HG03520 (cell line): ENCODE measurements around the gene TNNC2.

ENCODE experiments used
- ATAC-seq: cut with Tn5 transposase; IDR thresholded peaks from one replicate; pipeline ENCODE4 v1.9.1; 2021; ENCODE audit warnings: mild to moderate bottlenecking, moderate library complexity; ENCODE audit not compliant: unreplicated experiment

TNNC2 gene

GRCh38 chr20:45782890-45783289, 44.2 kb downstream of the TNNC2 start:
- no peak for ATAC-seq

- no peak for ATAC-seq
Observed at GRCh38 chr20:45781391-45781931, 45.7 kb downstream of the TNNC2 start.

- no peak for ATAC-seq
Observed at GRCh38 chr20:45780159-45780558, 47.0 kb downstream of the TNNC2 start.

GRCh38 chr20:45779011-45779915, 47.8 kb downstream of the TNNC2 start:
- ATAC-seq: no peak

- ATAC-seq: no peak
Observed at GRCh38 chr20:45776931-45777330, 50.2 kb downstream of the TNNC2 start.

- ATAC-seq: no peak
Observed at GRCh38 chr20:45775411-45775810, 51.7 kb downstream of the TNNC2 start.

GRCh38 chr20:45774945-45775344, 52.2 kb downstream of the TNNC2 start:
- no peak for ATAC-seq
